ENCODE results near the gene HGF.
"Not testable (repeated sequence)": the region's sequence is repeated elsewhere in the genome, so short reads cannot be mapped to it uniquely, and the experiment has no call there.

HGF gene

DNA sequence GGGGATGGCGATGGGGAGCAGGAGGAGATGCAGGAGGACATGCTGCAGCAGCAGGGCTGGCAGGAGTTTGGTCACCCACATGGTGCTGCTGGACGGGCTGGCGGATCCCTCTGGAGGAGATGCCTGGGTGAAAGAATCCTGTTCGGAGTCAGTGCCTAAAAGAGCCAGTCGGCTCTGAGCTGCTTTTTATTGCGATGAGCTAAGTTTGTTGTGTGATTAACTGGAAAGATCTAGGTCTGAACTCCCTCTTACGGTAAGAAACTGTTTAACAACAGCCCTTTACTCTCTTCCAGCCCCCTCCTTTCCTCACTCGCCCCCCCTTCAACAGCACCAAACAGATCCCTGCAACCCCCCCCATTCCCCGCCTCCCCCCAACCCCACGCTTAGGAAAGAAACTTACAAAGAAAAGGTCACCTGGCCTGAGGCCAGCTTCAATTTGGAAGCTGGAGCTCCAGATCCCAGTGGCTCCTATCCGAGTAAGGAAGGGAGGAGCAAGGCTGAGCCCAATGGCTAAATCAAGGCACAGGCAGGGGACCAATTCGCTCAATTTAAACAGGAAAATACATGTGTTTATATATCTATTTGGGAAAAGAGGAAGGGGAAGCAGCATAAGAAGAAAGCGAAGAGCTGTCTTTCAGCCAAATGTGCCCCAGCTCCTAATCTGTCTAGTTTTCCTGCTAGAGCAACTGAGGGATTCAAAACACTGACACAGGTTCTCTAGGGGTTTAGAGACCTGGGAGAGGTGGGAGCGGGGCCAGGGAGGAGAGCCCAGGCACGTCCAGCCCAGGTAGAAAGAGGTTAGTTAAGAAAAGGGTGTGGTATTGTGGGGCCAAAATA, at the start of gene HGF:
Gene HGF (minus strand): TSS at position 157 of the 837 bp plus-strand sequence. CDS start 76 bp downstream, at position 81.
- DNase-seq (ENCODE audit: low read depth) = no peak

DNA sequence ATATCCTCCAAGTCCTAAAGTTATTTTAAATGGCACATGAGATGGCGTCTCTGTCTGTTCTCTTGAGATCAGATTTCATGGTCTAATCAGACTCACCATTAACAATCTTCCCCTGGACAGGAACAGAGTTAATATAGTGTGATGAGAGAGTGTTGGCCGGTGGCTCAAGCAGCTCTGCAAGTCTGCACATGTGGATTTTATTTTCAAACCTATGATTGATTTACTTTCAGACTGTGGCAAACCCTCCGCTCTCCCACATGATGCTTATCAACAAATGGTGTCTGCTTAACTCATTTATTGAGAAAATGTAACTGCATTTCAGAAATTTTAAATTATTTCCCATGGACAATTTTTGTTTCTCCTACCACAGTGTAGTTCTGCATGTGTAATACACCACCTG, 46.5 kb upstream of the HGF start:
- DNase-seq (ENCODE audit: low read depth) = no peak

DNA sequence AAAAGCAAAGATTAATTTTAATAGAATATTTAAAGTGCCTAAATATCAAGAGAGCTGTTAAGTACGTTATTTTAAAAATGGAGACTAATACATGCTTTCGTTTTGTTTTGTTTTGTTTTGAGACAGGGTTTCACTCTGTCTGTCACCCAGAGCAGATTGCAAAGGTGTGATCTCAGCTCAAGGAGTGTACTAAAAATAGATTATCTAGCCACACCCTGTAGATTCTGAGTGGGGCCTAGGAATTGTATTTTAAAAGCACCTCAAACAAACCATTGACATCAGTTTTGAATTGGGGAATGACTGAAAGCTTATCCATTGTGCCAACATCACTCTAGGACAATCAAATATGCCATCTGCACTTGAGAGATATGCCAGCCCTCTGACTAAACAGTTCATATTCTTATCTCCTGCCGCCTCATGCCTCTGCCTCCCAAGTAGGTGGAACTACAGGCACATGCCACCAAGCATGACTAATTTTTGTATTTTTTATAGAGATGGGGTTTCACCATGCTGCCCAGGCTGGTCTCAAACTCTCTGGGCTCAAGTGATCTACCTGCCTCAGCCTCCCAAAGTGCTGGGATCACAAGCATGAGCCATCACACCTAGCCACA, 43.1 kb upstream of the HGF start:
- DNase-seq (ENCODE audit: low read depth) = not testable (repeated sequence)

DNA sequence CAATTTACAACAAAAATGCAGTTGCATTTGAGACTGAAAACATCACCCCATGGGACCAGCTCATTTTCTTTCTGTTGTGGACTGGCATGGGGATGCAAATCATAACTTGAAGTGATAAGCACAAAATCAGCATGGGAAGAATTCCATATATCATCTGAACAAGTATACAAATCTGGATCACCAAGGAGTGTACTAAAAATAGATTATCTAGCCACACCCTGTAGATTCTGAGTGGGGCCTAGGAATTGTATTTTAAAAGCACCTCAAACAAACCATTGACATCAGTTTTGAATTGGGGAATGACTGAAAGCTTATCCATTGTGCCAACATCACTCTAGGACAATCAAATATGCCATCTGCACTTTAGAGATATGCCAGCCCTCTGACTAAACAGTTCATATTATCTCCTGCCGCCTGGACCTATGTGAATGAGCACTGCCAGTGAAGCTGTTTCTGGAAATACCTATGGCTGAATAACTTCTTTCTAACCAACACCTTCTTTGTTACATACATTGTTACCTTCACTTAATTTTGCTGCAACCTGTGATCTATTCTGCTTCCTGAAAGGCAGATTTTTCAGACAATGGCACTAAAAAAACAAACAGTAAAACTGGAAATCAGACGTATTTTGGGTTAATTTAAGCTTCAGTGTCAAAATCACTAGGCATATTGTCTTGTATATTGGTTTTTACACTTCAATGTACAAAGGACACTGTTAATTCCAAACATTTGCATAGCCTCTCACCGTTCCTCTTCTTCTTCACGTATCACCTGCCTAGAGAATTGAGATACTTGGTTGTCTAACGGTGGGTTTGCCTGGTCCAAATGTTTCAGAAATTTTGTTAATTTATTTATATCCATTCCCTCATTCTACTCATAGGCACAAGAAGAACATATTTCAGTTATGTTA, 42.4 kb upstream of the HGF start:
- no peak for DNase-seq (ENCODE audit: low read depth)

DNA sequence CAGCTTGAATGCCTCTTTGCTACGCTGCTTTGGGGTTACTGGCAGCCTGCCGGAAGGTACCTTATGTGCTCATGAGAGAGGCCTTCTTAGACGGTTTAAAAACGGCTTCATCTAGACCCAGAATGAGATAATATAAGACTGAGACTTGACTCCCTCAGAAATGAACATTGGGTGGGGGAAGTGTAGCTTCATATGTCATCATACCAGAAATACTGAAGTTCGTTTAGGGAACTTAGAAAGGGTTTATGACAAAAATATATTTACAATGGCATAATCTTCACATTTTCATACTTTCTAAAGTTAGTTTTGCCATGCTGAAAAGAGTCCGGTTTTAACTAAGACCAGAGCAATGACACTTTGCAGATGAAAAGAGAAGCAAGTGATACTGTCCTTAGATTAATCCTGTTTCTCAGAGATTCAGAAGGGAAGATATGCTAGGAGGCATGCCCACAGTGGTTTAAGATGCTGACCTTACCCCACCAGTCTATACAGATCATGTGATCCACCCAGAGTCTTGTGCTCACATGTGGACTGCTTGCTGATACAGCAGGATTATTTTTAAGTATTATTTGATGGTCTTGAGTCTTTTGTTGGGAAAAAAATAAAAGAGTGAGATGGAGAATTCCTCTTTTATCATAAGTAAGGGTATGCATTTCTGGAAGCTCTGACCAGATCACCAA, 40.8 kb upstream of the HGF start:
- no peak for DNase-seq (ENCODE audit: low read depth)

DNA sequence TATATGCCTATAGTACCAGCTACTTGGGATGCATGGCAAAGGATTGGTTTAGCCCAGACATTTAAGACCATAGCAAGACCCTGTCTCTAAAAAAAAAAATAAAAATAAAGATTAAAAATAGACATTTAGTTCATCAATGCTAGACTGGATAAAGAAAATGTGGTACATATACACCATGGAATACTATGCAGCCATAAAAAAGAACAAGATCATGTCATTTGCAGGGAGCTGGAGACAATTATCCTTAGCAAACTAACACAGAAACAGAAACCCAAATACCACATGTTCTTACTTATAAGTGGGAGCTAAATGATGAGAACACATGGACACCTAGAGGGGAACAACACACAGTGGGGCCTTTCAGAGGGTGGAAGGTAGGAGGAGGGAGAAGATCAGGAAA, 38.5 kb upstream of the HGF start:
- not testable (repeated sequence) for DNase-seq (ENCODE audit: low read depth)

DNA sequence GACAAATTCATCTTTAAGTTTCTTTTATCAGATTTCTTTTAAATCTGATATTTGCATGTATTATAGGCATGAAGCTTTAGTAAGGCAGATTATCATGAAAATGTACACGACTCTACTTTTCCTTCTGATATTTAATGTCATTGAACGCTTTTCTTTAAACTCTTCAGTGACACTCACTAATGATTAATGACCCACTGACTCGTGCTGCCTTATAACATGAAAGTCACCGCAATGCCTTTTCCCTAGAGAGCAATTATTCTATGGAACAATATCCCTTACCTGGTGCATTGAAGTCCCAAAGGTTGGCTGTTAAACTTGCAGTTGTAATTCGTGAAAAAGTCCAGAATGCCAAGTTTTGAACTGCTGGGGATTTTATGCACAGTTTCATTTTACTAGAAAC, 33.4 kb upstream of the HGF start:
- no peak for DNase-seq (ENCODE audit: low read depth)

DNA sequence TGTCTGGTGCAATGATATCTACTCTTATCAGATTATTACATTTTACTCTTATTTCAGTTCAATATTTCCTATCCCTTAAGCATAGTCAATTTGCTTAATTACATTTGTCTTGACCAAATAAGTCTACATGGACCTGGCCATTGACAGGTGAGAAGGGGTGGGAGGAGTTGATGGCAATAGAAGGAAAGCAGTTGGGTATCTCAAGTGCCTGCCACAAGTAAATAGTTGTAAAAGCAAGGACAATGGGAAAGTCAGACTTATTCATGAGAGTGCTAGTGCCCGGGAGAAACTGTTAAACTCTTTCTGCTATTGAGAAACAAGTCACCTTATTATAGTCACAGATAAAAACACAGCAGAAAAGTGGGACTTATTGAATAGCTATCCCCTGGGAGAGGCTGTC, 32.4 kb upstream of the HGF start:
- DNase-seq (ENCODE audit: low read depth) = no peak

DNA sequence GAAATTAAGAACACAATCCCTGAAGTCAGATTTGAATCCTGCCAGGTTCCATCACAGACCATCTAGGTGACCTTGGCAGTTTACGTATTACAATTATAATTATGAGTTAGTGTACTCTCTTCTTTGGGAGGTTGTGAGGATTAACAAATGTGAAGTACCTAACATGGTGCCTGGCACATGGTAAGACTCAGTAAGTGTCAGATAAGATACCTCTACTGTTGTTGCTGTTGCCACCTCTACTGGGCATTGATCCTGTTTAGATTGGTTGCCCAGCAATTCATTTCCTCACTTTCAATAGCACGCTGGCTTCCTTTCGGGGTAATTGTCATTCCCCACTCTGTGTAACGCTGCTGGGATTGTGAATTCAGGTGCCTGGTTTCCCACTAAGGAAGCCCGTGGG, 31.7 kb upstream of the HGF start:
- DNase-seq (ENCODE audit: low read depth) = no peak

DNA sequence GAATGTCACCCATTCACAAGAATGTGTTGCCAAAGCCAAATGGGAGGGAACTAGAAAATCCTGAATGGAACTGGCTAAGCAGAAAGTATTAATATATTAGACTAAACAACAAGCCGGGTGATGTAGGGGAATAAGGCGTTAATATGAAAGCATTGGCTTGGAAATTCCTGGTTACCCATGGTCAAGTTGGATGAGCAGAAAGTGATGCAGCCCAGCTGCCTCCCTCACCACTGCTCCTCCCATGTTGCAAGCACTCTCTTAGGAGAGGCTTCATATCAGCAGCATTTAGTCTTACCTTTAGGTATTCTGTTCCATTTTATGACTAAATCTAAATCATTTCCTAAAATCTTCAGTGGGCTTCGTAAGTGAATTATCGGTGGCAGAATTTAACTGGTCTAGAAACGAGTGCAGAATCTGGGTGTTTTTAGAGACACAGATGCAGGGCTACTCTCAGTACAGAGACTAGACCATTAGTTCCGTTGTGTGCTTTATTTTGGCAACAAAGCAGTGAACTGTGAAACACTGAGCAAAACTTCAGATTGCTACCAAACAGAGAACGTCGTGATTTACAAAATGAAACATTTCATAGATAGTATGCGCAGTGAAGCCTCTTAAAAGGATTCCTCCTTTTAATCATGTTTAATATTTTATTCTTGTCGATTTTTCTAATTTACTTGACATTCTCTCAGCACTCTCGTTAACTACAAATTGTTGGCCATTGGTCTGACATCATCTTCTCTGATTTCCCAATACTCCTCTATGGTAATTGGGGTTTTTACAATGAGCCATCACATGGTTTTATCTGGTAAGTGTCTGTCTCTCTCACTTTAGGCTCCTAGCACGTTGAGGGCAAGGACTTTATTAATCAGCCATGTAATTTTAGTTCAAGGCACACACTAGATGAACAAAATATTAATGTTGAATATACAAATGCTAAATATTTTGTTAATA, 22.0 kb upstream of the HGF start:
- DNase-seq (ENCODE audit: low read depth) = no peak

DNA sequence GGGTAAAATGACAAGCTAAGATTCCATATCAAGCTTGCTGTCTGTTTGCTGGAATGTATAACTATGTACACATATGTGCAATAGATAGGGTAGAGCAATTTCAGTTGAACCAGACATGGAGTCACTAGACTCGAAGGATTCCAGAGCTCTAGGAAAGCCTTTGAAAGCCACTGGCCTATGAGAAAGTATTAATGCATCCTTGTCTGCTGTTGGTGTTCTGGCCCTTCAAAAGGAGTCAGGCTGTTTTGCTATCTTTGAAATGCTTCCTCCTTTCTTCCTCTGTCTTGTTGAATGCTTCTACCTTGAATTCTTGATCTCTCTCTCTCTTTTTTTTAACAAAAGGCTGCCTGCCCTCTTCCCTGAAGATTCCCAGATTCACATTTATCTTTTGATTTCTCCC, 20.8 kb upstream of the HGF start:
- DNase-seq (ENCODE audit: low read depth) = no peak

DNA sequence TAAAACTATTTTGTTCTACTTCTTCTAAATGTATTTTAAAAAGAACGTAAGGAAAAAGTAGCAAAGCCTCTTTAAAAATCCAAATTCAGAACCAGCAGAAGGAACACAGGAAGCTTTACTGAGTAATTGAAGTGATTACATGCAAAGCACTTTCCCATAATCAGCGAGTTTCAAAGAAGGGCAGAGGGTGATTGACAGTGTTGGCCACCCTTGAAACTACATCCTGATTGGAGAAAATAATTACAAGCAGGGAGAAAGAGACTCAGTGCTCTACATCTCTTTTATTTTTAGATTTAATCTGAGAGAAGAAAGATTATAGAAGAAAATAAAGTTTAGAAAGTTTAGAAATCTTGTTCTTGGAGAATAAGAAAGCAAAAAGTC, 20.3 kb upstream of the HGF start:
- no peak for DNase-seq (ENCODE audit: low read depth)

DNA sequence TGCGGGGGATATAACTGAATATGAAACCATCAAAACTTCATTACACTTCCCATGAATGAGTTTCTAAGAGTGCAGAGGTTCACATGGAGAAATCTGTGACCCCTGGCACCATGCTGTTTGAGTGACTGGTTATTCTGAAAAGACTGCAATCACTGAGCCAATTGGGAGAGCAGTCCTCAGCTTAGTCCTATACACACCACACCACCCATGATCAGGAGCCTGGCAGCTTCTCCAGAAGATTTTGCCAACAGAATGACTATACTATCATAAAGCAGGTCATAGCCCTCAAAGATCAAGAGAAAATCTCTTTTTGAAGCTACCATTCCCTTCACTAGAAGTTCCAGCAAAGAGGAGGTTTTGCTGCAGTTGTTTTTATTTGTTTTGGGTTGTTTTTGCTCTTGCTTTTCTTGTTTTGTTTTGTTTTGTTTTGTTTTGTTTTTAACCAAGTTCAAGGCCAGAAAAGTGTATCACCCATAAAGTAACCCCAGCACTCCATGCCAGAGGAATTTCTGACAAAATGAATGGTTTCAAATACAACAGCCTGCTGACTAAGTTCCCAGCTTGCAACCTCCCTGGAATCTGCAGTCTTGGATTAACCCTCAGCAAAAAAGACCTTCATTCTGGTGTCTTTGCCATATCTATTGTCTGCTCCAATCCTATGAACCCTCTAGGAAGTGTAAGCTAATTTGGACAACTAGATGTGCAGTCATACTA, 19.7 kb upstream of the HGF start:
- no peak for DNase-seq (ENCODE audit: low read depth)

DNA sequence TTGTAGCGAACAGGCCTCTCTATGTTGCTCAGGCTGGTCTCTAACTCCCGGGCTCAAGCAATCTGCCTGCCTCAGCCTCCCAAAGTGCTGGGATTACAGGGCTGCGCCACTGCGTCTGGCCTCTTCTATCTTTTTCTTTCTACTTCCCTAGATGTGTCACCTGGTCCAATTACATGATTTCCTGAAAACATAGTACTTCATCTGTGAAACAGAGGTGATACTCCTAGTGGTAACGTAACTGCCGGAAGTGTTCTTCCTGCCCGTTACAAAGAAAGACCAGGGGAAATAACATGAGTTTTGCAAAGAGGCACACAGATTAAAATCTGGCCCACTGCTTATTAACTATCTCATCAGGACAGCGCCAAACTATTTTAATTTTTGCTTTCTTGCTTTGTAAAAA, 18.4 kb upstream of the HGF start:
- no peak for DNase-seq (ENCODE audit: low read depth)

DNA sequence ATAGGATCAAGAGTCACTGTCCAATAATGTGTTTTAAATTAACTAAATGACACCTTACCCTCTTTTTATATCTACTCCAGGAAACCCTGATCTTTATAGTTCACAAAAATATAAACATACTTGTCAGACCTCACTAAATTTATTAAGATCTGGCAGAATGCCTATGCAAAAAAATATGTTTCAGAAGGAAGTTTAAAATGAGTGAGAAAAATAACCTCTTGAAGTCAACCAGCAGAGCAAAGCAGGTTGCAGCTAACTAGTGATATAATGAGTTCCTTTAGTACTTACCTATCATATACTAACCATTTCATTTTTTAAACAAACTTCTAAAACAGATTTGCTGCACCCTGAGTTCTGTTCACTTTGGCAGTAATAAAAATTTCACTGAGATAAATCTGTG, 14.0 kb upstream of the HGF start:
- no peak for DNase-seq (ENCODE audit: low read depth)

DNA sequence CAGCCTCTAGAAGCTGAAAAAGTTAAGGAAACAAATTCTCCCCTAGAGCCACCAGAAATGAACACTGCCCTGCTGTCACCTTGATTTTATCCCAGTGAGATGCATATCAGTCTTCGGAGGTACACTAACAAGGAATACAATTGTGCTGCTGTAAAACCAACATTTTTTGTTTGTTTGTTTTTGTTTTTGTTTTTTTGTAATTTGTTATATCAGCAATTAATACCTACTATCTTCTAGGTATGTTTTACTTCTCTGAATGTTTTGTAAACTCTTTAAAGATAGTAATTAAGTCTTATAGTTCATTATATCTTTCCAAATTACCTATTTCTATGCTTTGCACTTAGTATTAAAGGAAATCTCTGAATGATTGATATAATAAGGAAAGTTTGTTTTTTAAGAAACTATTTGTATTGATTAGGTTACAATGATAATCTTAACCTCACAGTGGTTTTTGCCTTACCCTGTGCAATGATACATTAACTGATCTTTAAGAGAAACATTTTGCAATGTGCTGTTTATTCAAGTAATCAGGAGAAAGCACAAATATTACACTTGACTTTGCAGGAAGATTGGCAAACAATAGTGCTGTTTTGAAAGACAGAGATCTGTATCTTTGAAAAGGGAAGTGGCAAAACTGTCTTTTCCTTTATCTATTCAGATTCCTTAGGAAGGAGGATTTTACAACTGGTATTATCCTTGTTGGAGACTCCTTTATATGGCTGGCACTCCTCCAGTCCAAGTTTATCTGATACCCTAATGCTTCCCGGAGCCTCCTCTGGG, 11.3 kb upstream of the HGF start:
- DNase-seq (ENCODE audit: low read depth) = no peak

DNA sequence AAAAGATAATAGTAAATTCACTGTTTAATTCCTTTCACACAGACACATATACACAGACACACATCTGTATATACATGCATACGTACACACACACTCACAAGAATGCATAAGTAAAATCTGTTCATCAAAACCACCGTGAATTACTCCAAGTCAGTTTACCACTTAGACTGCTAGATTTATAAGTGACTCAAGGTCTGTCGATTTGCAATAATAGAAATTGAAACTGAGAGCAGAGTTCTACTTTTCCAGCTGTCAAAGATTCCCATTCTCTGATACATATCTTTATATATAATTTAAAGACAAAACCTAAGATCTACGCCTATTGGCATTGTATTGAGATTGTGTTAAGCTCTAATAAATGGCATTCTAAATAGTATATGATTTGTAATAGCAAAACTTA, 9.9 kb upstream of the HGF start:
- no peak for DNase-seq (ENCODE audit: low read depth)

DNA sequence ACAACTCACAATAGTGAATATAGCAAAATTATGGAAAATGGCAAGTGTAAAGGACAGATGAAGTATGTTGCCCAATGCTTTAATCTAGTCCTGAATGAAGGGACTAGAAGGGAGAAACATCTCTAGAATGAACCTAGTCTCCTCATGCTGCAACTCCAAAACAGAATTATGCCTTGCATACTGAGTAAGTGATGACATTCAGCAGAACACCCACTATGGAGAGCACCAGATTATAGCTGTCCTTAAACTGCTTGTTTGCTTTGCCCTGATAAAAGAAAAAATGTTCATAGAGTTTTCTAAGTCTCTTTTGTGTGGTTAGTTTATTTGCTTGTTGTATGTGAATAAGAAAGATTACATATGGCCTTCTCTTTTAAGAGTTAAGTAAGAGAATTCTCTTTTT, 7.8 kb upstream of the HGF start:
- DNase-seq (ENCODE audit: low read depth) = no peak

DNA sequence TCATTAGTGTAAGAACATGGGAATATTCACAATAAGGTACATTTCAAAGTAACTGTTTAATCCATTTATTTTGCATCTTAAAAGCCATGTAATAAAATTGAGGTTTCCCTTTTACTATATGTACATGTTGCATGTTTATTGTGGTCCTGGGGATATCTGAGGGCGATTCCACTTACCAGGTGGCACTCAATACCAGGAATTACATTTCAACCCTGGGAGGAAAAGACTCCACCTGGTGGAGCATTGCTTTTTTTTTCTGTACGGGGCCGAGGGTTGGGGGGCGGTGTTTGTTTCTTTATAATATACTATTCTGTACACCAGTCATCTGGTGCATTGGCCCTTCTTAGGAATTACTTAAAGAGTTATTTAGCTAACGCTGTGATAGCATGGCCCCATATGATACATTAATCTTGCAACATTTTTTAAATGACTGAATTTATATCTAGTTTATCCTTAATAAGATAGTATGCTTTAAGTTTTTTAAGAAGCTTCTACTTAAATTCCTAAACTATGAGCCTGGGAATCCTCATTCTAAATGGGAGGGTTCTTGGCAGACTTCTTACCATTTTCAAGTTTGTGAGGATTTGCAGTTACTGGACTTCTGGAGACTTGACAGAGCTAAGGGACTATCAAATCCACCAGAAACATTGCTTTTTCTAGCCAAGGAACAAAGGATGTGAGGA, 7.2 kb upstream of the HGF start:
- no peak for DNase-seq (ENCODE audit: low read depth)
